H54 (cell line): ENCODE measurements around the gene EPHB1.

Experiments
- DNase-seq: peaks from one replicate; pipeline ENCODE4 v3.0.0; 2011; ENCODE audit warnings: low spot score, mixed read lengths; ENCODE audit not compliant: insufficient read length
- FAIRE-seq: peaks from 3 replicates; lab custom pipeline; 2011; peaks lifted over from hg19 to GRCh38; lab: Jason Lieb, UNC
- POLR2A ChIP-seq: IDR thresholded peaks from 2 replicates; pipeline ENCODE4 v1.6.1; 2011; ENCODE audit warnings: low read depth, mild to moderate bottlenecking, low read length

Gene EPHB1

GRCh38 chr3:134918441-134918840 is 123.4 kb downstream of the EPHB1 start:
- DNase-seq (no peak), FAIRE-seq (no peak)

GRCh38 chr3:134922101-134922500 is 127.0 kb downstream of the EPHB1 start:
- FAIRE-seq = no peak
- no peak for TF ChIP-seq POLR2A
- DNase-seq = no peak

More at GRCh38 chr3:134918441-134918840, 123.4 kb downstream of the EPHB1 start:
- no peak for TF ChIP-seq POLR2A

- no peak for TF ChIP-seq POLR2A
- DNase-seq (no peak), FAIRE-seq (no peak)
These were observed 127.8 kb downstream of the EPHB1 start for GRCh38 chr3:134922866-134923265.

GRCh38 chr3:134923286-134923685 is 128.2 kb downstream of the EPHB1 start:
- no peak for DNase-seq
- TF ChIP-seq POLR2A = no peak
- no peak for FAIRE-seq

- DNase-seq (no peak), FAIRE-seq (no peak)
- TF ChIP-seq POLR2A = no peak
These were observed 132.5 kb downstream of the EPHB1 start for GRCh38 chr3:134927599-134927998.

GRCh38 chr3:134928392-134928791 is 133.3 kb downstream of the EPHB1 start:
- DNase-seq = no peak
- TF ChIP-seq POLR2A = no peak
- no peak for FAIRE-seq

GRCh38 chr3:134928819-134929218 is 133.8 kb downstream of the EPHB1 start:
- no peak for FAIRE-seq
- TF ChIP-seq POLR2A = no peak

GRCh38 chr3:134929976-134930375 is 134.9 kb downstream of the EPHB1 start:
- FAIRE-seq (no peak), DNase-seq (no peak)
- TF ChIP-seq POLR2A = no peak

More at GRCh38 chr3:134928819-134929218, 133.8 kb downstream of the EPHB1 start:
- no peak for DNase-seq

- FAIRE-seq = no peak
- TF ChIP-seq POLR2A = no peak
- DNase-seq = no peak
These were observed 136.2 kb downstream of the EPHB1 start for GRCh38 chr3:134931045-134931785.

GRCh38 chr3:134932035-134932434 is 137.0 kb downstream of the EPHB1 start:
- no peak for DNase-seq
- no peak for FAIRE-seq

GRCh38 chr3:134933997-134934396 is 138.9 kb downstream of the EPHB1 start:
- no peak for FAIRE-seq
- no peak for DNase-seq
- TF ChIP-seq POLR2A = no peak

More at GRCh38 chr3:134932035-134932434, 137.0 kb downstream of the EPHB1 start:
- no peak for TF ChIP-seq POLR2A

GRCh38 chr3:134934933-134935332 is 139.9 kb downstream of the EPHB1 start:
- no peak for TF ChIP-seq POLR2A
- FAIRE-seq = no peak
- no peak for DNase-seq

- no peak for TF ChIP-seq POLR2A
- DNase-seq = no peak
- no peak for FAIRE-seq
These were observed 142.4 kb downstream of the EPHB1 start for GRCh38 chr3:134937256-134938028.

GRCh38 chr3:134938029-134938525 is 143.0 kb downstream of the EPHB1 start:
- DNase-seq (no peak), FAIRE-seq (no peak)
- no peak for TF ChIP-seq POLR2A
